K562 (cell line): Measurements from ENCODE around the gene BRD3OS. TPM values are rescaled to one million over a fixed set of nuclear protein-coding genes. Genes with fewer than 3 reads are reported as not detected.

Source experiments
- ATAC-seq: fragments of 200-7000 bp; cut with Tn5 transposase; 3 replicates; pipeline ENCODE4 v1.9.1; 2020; ENCODE audit warnings: moderate library complexity
- BruUV-seq: library from RNA; stranded (reverse); fragments of 400-500 nt; replicated peaks from 2 replicates; lab custom pipeline; 2021; lab: Mats Ljungman, UMichigan
- CTCF ChIA-PET: fragments of 300-600 bp; formaldehyde crosslinking; extraction: SDS; loops from one replicate; lab custom pipeline; 2021; ENCODE audit warnings: low intra/inter-chr PET ratio; lab: Yijun Ruan, JAX
- POLR2A ChIA-PET: fragments of 300-600, 350-650 bp; sonication (Branson Sonifier 250); formaldehyde crosslinking; extraction: SDS; loops from one replicate; lab custom pipeline; 2021; ENCODE audit warnings: antibody characterized with exemption, inconsistent platforms; lab: Yijun Ruan, JAX
- DNase-seq, 4 experiments: peaks; one replicate each; pipeline versions ENCODE4 v3.0.0 to v3.0.0-alpha.2; 2011 to 2018; ENCODE audit warnings: low spot score in 3 of 4, mixed read lengths in 3 of 4; ENCODE audit errors: extremely low read depth in 1 of 4
- FAIRE-seq: peaks from 2 replicates; lab custom pipeline; 2011; peaks lifted over from hg19 to GRCh38; lab: Jason Lieb, UNC
- H2AFZ ChIP-seq: 2 replicates; pipeline ENCODE4 v1.6.0; 2011; ENCODE audit warnings: low read depth, low read length, control low read depth, inconsistent platforms
- H3K27ac ChIP-seq: fragments of 200-600 bp; 3 replicates; pipeline ENCODE4 v1.8.0; 2011; ENCODE audit warnings: low read depth, mild to moderate bottlenecking, control low read depth, inconsistent platforms, low read length, moderate library complexity, mixed read lengths; ENCODE audit errors: extremely low read depth
- H3K27me3 ChIP-seq, 2 experiments: fragments of 300-600 bp in 1 of 2; 2 replicates in 1 of 2; 3 replicates in 1 of 2; pipeline versions ENCODE4 v1.6.0 to v1.8.0; 2011; ENCODE audit warnings: inconsistent platforms in 2 of 2, low read length in 2 of 2, mild to moderate bottlenecking in 1 of 2, mixed read lengths in 1 of 2, moderate library complexity in 1 of 2; ENCODE audit not compliant: control insufficient read depth in 2 of 2, insufficient read depth in 2 of 2
- H3K36me3 ChIP-seq: fragments of 300-600 bp; 3 replicates; pipeline ENCODE4 v1.8.0; 2011; ENCODE audit warnings: mild to moderate bottlenecking, low read length, inconsistent platforms; ENCODE audit not compliant: control insufficient read depth, insufficient read depth
- H3K4me1 ChIP-seq, 2 experiments: fragments of 200-600 bp in 1 of 2; replicated peaks in 1 of 2; 2 replicates in 1 of 2; 3 replicates in 1 of 2; pipeline versions ENCODE4 v1.5.1 to v1.8.0; 2011; ENCODE audit warnings: inconsistent platforms in 2 of 2, low read length in 2 of 2, mild to moderate bottlenecking in 1 of 2, mixed read lengths in 1 of 2, moderate library complexity in 1 of 2; ENCODE audit not compliant: control insufficient read depth in 2 of 2, insufficient read depth in 2 of 2
- H3K4me2 ChIP-seq: 2 replicates; pipeline ENCODE4 v1.6.1; 2011; ENCODE audit warnings: low read length, control low read depth, inconsistent platforms, mixed read lengths; ENCODE audit not compliant: insufficient read depth
- H3K4me3 ChIP-seq: fragments of 200-600 bp; sonication (generic), shearing (Covaris generic); 2 replicates; pipeline ENCODE4 v1.5.1; 2016; ENCODE audit warnings: control low read depth, inconsistent platforms
- H3K79me2 ChIP-seq: fragments of 200-600 bp; 3 replicates; pipeline ENCODE4 v1.8.0; 2011; ENCODE audit warnings: low read length, inconsistent platforms; ENCODE audit not compliant: control insufficient read depth, insufficient read depth
- H3K9ac ChIP-seq, 2 experiments: 2 replicates each; pipeline versions ENCODE4 v1.6.0 to v1.6.1; 2011; ENCODE audit warnings: low read depth in 2 of 2, low read length in 2 of 2, control low read depth in 1 of 2, inconsistent platforms in 1 of 2, mild to moderate bottlenecking in 1 of 2, mixed read lengths in 1 of 2; ENCODE audit not compliant: insufficient read depth in 1 of 2
- H3K9me1 ChIP-seq: one replicate; pipeline ENCODE4 v1.6.0; 2011; ENCODE audit warnings: inconsistent platforms, mild to moderate bottlenecking, low read length, moderate library complexity; ENCODE audit not compliant: control insufficient read depth, insufficient read depth
- H3K9me3 ChIP-seq: replicated peaks from 2 replicates; pipeline ENCODE4 v1.5.1; 2011; ENCODE audit warnings: low read depth, low read length, inconsistent platforms; ENCODE audit not compliant: control insufficient read depth, insufficient read depth
- H4K20me1 ChIP-seq: replicated peaks from 2 replicates; pipeline ENCODE4 v1.6.1; 2011; ENCODE audit warnings: low read length, inconsistent platforms, mixed read lengths; ENCODE audit not compliant: control insufficient read depth, insufficient read depth
- CBX2 ChIP-seq: fragments of 200-600 bp; sonication (generic); IDR thresholded peaks from one replicate; pipeline ENCODE4 v1.6.1; 2012; ENCODE audit warnings: mild to moderate bottlenecking, low read length, inconsistent platforms; ENCODE audit not compliant: insufficient read depth, poor library complexity, severe bottlenecking
- CC2D1A ChIP-seq: fragments of 450-650 bp; IDR thresholded peaks from 2 replicates; pipeline ENCODE4 v1.6.1; 2017; ENCODE audit warnings: mild to moderate bottlenecking
- CCNT2 ChIP-seq: IDR thresholded peaks from 2 replicates; pipeline ENCODE4 v1.6.1; 2011; ENCODE audit warnings: borderline replicate concordance, low read depth, mild to moderate bottlenecking, moderate library complexity, mixed read lengths, low read length; ENCODE audit not compliant: insufficient read length; ENCODE audit errors: extremely low read depth
- KLF1 ChIP-seq: fragments of 450-650 bp; IDR thresholded peaks from 2 replicates; pipeline ENCODE4 v1.6.1; 2016; ENCODE audit warnings: missing genetic modification characterization, missing compliant biosample characterization
- MTF1 ChIP-seq: fragments of 250-450 bp; sonication (Bioruptor Pico); IDR thresholded peaks from 2 replicates; pipeline ENCODE4 v1.9.0; 2021; ENCODE audit warnings: moderate library complexity, mild to moderate bottlenecking, inconsistent platforms, borderline replicate concordance
- NUFIP1 ChIP-seq: fragments of 450-650 bp; IDR thresholded peaks from 2 replicates; pipeline ENCODE4 v1.6.1; 2018; ENCODE audit not compliant: partially characterized antibody
- PHB ChIP-seq: fragments of 250-450 bp; sonication (Bioruptor Pico); IDR thresholded peaks from 2 replicates; pipeline ENCODE4 v1.5.0; 2021
- SAFB ChIP-seq: fragments of 200-400 bp; formaldehyde crosslinking; IDR thresholded peaks from 2 replicates; pipeline ENCODE4 v1.6.1; 2017; ENCODE audit warnings: low read depth, low read length, borderline replicate concordance
- TSHZ1 ChIP-seq: fragments of 250-450 bp; sonication (Bioruptor Pico); IDR thresholded peaks from 2 replicates; pipeline ENCODE4 v1.4.0; 2020; ENCODE audit warnings: mild to moderate bottlenecking, moderate library complexity
- ZBTB1 ChIP-seq: sonication (generic); formaldehyde crosslinking; IDR thresholded peaks from 2 replicates; pipeline ENCODE4 v1.8.1; 2023; ENCODE audit warnings: missing genetic modification reagents, low read depth, mild to moderate bottlenecking, borderline replicate concordance
- ZC3H4 ChIP-seq: sonication (generic); formaldehyde crosslinking; IDR thresholded peaks from 2 replicates; pipeline ENCODE4 v1.9.0; 2021; ENCODE audit warnings: missing genetic modification reagents, borderline replicate concordance
- ZNF224 ChIP-seq: sonication (generic); formaldehyde crosslinking; IDR thresholded peaks from 2 replicates; pipeline ENCODE4 v1.8.0; 2022; ENCODE audit warnings: mild to moderate bottlenecking, missing genetic modification reagents
- whole genome bisulfite sequencing: fragments of 100-300 bp; shearing (Covaris generic); methylation state at CpG from one replicate; pipeline ENCODE4 v1.1.6; 2016; ENCODE audit warnings: low coverage, mixed read lengths; ENCODE audit not compliant: insufficient coverage; ENCODE audit errors: missing lambda C conversion rate; 5-methylcytosine and 5-hydroxymethylcytosine counted together
- in situ Hi-C: fragments of 300-500 bp; cut with MboI; formaldehyde crosslinking; loops from 4 replicates; pipeline ENCODE4 v1.15.0; 2018; ENCODE audit warnings: inconsistent platforms, mixed read lengths
- intact Hi-C: fragments of 100-400 bp; cut with micrococcal nuclease; formaldehyde crosslinking; loops from 2 replicates; pipeline ENCODE4 v1.14.2; 2022
- polyA plus RNA-seq, 8 experiments: library from polyadenylated mRNA; depleted of rRNA in 4 of 8; stranded (reverse) in 5 of 8; unstranded in 3 of 8; fragments of >200 nt; fragmentation: Nextera tagmentation in 2 of 8; fragmentation: Illumina TruSeq in 1 of 8; extraction: Ambion mirVana in 2 of 8; extraction: Trizol in 1 of 8; gene quantifications; 2 replicates each; pipeline versions ENCODE4 v1.2.1 to v1.2.3, GENCODE V29; 2011 to 2014; ENCODE audit warnings: inconsistent platforms in 1 of 8, missing spikeins in 1 of 8
- total RNA-seq, 7 experiments: library from RNA; depleted of rRNA in 6 of 7; stranded (reverse); fragments of >200 nt in 6 of 7; fragmentation: Illumina TruSeq in 2 of 7; extraction: Trizol in 2 of 7; gene quantifications; 2 replicates each; pipeline versions ENCODE4 v1.2.1 to v1.2.3, GENCODE V29; 2011 to 2021; ENCODE audit warnings: low replicate concordance in 1 of 7
- TF ChIP-seq, protein P1 (sequence below): fragments of 250-450 bp; sonication (Bioruptor Pico); IDR thresholded peaks from 2 replicates; pipeline ENCODE4 v1.8.0; 2022; ENCODE audit warnings: inconsistent platforms, mild to moderate bottlenecking, moderate library complexity, borderline replicate concordance

Gene BRD3OS
- total and polyA plus RNA-seq, 9 of the 15 experiments (the other 6 are each of a cell fraction or from before 2014, with no cell fraction given): 1.1 to 8.7 (median 5.9) TPM

- TF ChIP-seq CBX2: no peak
These were observed 9.1 kb downstream of the BRD3OS start (continued) for GRCh38 chr9:134034215-134035040.

- peaks cover 50% of the 10 kb centered on the region; the same call in 2 of the 3 replicates for H3K36me3 ChIP-seq
- ChIA-PET POLR2A (interaction anchor here (0.6 to 1.1 kb wide), 2 partner anchors 9 to 128 kb away, joined by 3 to 6 read pairs; no protein-coding TSS in a partner anchor), CTCF (no interaction called here)
- no peaks in the 10 kb centered on the region for H3K27me3 ChIP-seq
- H4K20me1 ChIP-seq: no peaks in the 10 kb centered on the region
- no peak overlapping the region for H3K27ac ChIP-seq
- H2AFZ ChIP-seq: no peak overlapping the region
- H3K4me3 ChIP-seq: no peak overlapping the region
- H3K4me1 ChIP-seq: peaks cover 0 to 8% of the 10 kb centered on the region in 2 experiments; a peak in 1 of 5 replicates
- peak overlapping the region in 1 of 2 experiments; percentile 28; a peak in 1 of 4 replicates for H3K9ac ChIP-seq
- H3K9me3 ChIP-seq: no peaks in the 10 kb centered on the region
- no peak for DNase-seq
- no peak overlapping the region for H3K4me2 ChIP-seq
- no peaks in the 10 kb centered on the region for H3K9me1 ChIP-seq
- WGBS: 93% methylated on average over 26 of the region's 28 CpGs
- no peak for FAIRE-seq
- intact Hi-C loops (no loop called here), in situ Hi-C loops (no loop called here)
- ATAC-seq: no peak
- BruUV-seq: no TSS peak
- H3K79me2 ChIP-seq: no peaks in the 10 kb centered on the region
- TF ChIP-seq CC2D1A: no peak
- no peak for TF ChIP-seq KLF1
- no peak for TF ChIP-seq CCNT2
- TF ChIP-seq SAFB: no peak
- no peak for TF ChIP-seq ZNF224
- no peak for TF ChIP-seq PHB (CRISPR knock-in tag)
- TF ChIP-seq ZBTB1 (CRISPR knock-in tag): no peak
- no peak for TF ChIP-seq MTF1 (CRISPR knock-in tag)
- no peak for TF ChIP-seq TSHZ1 (CRISPR knock-in tag)
- TF ChIP-seq NUFIP1: no peak
- TF ChIP-seq ZC3H4 (CRISPR knock-in tag): no peak
- TF ChIP-seq, protein P1, sequence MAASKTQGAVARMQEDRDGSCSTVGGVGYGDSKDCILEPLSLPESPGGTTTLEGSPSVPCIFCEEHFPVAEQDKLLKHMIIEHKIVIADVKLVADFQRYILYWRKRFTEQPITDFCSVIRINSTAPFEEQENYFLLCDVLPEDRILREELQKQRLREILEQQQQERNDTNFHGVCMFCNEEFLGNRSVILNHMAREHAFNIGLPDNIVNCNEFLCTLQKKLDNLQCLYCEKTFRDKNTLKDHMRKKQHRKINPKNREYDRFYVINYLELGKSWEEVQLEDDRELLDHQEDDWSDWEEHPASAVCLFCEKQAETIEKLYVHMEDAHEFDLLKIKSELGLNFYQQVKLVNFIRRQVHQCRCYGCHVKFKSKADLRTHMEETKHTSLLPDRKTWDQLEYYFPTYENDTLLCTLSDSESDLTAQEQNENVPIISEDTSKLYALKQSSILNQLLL (CRISPR knock-in tag): no peak
These were observed 10.1 kb downstream of the BRD3OS start for GRCh38 chr9:134035041-134036039.
